GM12878 (cell line): ENCODE results near the gene EXOC4. TPM values are rescaled to one million over a fixed set of nuclear protein-coding genes. Genes with fewer than 3 reads are reported as not detected.

Experiments
- ATAC-seq: fragments of 200-7000 bp; cut with Tn5 transposase; 3 replicates; pipeline ENCODE4 v1.9.1; 2020; ENCODE audit warnings: mild to moderate bottlenecking, moderate library complexity
- BruUV-seq: library from RNA; stranded (reverse); fragments of 400-500 nt; replicated peaks from 2 replicates; lab custom pipeline; 2021; lab: Mats Ljungman, UMichigan
- CTCF ChIA-PET: fragments of 300-600 bp; sonication (Branson Sonifier 250); formaldehyde crosslinking; extraction: SDS; loops from one replicate; lab custom pipeline; 2021; ENCODE audit warnings: inconsistent platforms; lab: Yijun Ruan, JAX
- POLR2A ChIA-PET: fragments of 350-600 bp; formaldehyde crosslinking; extraction: SDS; loops from one replicate; lab custom pipeline; 2021; ENCODE audit warnings: inconsistent platforms; lab: Charles Lee
- RAD21 ChIA-PET: fragments of 300-600 bp; sonication (Branson Sonifier 250); formaldehyde crosslinking; loops from one replicate; lab custom pipeline; 2023; ENCODE audit warnings: antibody characterized with exemption; ENCODE audit not compliant: unreplicated experiment; lab: Charles Lee
- SMC1A ChIA-PET: fragments of 300-600 bp; sonication (Branson Sonifier 250); formaldehyde crosslinking; loops from one replicate; lab custom pipeline; 2023; ENCODE audit not compliant: unreplicated experiment, uncharacterized antibody; lab: Charles Lee
- DNase-seq: peaks from one replicate; pipeline ENCODE4 v3.0.0-alpha.2; 2011; ENCODE audit warnings: low read depth, low spot score
- FAIRE-seq: peaks from 3 replicates; lab custom pipeline; 2011; peaks lifted over from hg19 to GRCh38; lab: Jason Lieb, UNC
- H2AFZ ChIP-seq: 2 replicates; pipeline ENCODE4 v1.6.0; 2011; ENCODE audit warnings: low read depth, low read length, control low read depth; ENCODE audit not compliant: control insufficient read depth
- H3K27ac ChIP-seq: 2 replicates; pipeline ENCODE4 v1.5.1; 2011; ENCODE audit warnings: control low read depth; ENCODE audit not compliant: control insufficient read depth, insufficient read depth
- H3K27me3 ChIP-seq, 2 experiments: replicated peaks in 1 of 2; 2 replicates each; pipeline versions ENCODE4 v1.6.0 to v1.6.1; 2011; ENCODE audit warnings: low read length in 1 of 2; ENCODE audit not compliant: control insufficient read depth in 2 of 2, insufficient read depth in 2 of 2
- H3K36me3 ChIP-seq, 2 experiments: 2 replicates each; pipeline ENCODE4 v1.5.1; 2011; ENCODE audit warnings: low read length in 1 of 2; ENCODE audit not compliant: control insufficient read depth in 2 of 2, insufficient read depth in 2 of 2
- H3K4me1 ChIP-seq: 2 replicates; pipeline ENCODE4 v1.6.1; 2011; ENCODE audit warnings: mild to moderate bottlenecking, low read length, moderate library complexity, mixed read lengths; ENCODE audit not compliant: control insufficient read depth, insufficient read depth
- H3K4me2 ChIP-seq: 2 replicates; pipeline ENCODE4 v1.6.0; 2011; ENCODE audit warnings: control low read depth; ENCODE audit not compliant: control insufficient read depth, insufficient read depth
- H3K4me3 ChIP-seq: fragments of 200-600 bp; sonication (generic); 2 replicates; pipeline ENCODE4 v1.5.1; 2016
- H3K79me2 ChIP-seq: 2 replicates; pipeline ENCODE4 v1.6.0; 2011; ENCODE audit warnings: low read length; ENCODE audit not compliant: control insufficient read depth, insufficient read depth
- H3K9ac ChIP-seq: 2 replicates; pipeline ENCODE4 v1.8.0; 2011; ENCODE audit warnings: low read length, control low read depth, mixed read lengths; ENCODE audit not compliant: control insufficient read depth, insufficient read depth
- H3K9me3 ChIP-seq: replicated peaks from 3 replicates; pipeline ENCODE4 v1.5.1; 2011; ENCODE audit warnings: mild to moderate bottlenecking, low read length; ENCODE audit not compliant: control insufficient read depth, insufficient read depth
- H4K20me1 ChIP-seq: 2 replicates; pipeline ENCODE4 v1.6.0; 2011; ENCODE audit not compliant: control insufficient read depth, insufficient read depth
- HDAC2 ChIP-seq: fragments of 200-600 bp; sonication (generic); IDR thresholded peaks from 2 replicates; pipeline ENCODE4 v1.6.1; 2017
- JUND ChIP-seq: IDR thresholded peaks from 2 replicates; pipeline ENCODE4 v1.6.1; 2012; ENCODE audit warnings: low read depth, mild to moderate bottlenecking, low read length, improper control_type of control experiment, moderate library complexity
- MYB ChIP-seq: fragments of 150-350 bp; IDR thresholded peaks from 2 replicates; pipeline ENCODE4 v1.6.1; 2014; ENCODE audit warnings: mild to moderate bottlenecking, low read depth, low read length, borderline replicate concordance
- NFIC ChIP-seq: IDR thresholded peaks from 2 replicates; pipeline ENCODE4 v1.6.1; 2012; ENCODE audit warnings: low read depth, mild to moderate bottlenecking, inconsistent platforms, low read length, moderate library complexity
- SREBF2 ChIP-seq: IDR thresholded peaks from 2 replicates; pipeline ENCODE4 v1.6.1; 2012; ENCODE audit warnings: mild to moderate bottlenecking, low read length
- ZNF24 ChIP-seq: fragments of 450-650 bp; IDR thresholded peaks from 2 replicates; pipeline ENCODE4 v1.6.1; 2017; ENCODE audit warnings: antibody characterized with exemption, mild to moderate bottlenecking
- WGBS: methylation state at CpG from one replicate; pipeline ENCODE4 v1.1.6; 2016; ENCODE audit warnings: low lambda C conversion rate; ENCODE audit not compliant: insufficient replicate concordance, insufficient coverage; ENCODE audit errors: missing lambda C conversion rate; 5-methylcytosine and 5-hydroxymethylcytosine counted together
- in situ Hi-C: fragments of 300-500 bp; cut with MboI; formaldehyde crosslinking; loops from 9 replicates; pipeline ENCODE4 v1.14.3; 2018; ENCODE audit warnings: mixed read lengths
- intact Hi-C: fragments of 100-400 bp; cut with micrococcal nuclease; formaldehyde crosslinking; loops from one replicate; pipeline ENCODE4 v1.14.2; 2022; ENCODE audit not compliant: unreplicated experiment
- polyA plus RNA-seq, 11 experiments: library from polyadenylated mRNA; depleted of rRNA in 4 of 11; unstranded in 6 of 11; stranded (reverse) in 5 of 11; fragments of >200 nt; fragmentation: Nextera tagmentation in 4 of 11; fragmentation: Illumina TruSeq in 1 of 11; extraction: Ambion mirVana in 4 of 11; extraction: Trizol in 1 of 11; gene quantifications; 1 replicate in 1 of 11; 2 replicates in 10 of 11; pipeline versions ENCODE4 v1.2.1 to v1.2.3, GENCODE V29; 2011 to 2016; ENCODE audit warnings: inconsistent platforms in 2 of 11, missing spikeins in 2 of 11, low read depth in 1 of 11
- total RNA-seq, 4 experiments: library from RNA; depleted of rRNA in 3 of 4; stranded (reverse); fragments of >200 nt in 3 of 4; fragmentation: Illumina TruSeq in 1 of 4; extraction: Trizol in 1 of 4; gene quantifications; 2 replicates each; pipeline versions ENCODE4 v1.2.1 to v1.2.3, GENCODE V29; 2013 to 2021

EXOC4 gene
- total and polyA plus RNA-seq, 10 of the 15 experiments (the other 5 are each of a cell fraction or from before 2014, with no cell fraction given): 13.2 to 44.5 (median 29.6) TPM

DNA sequence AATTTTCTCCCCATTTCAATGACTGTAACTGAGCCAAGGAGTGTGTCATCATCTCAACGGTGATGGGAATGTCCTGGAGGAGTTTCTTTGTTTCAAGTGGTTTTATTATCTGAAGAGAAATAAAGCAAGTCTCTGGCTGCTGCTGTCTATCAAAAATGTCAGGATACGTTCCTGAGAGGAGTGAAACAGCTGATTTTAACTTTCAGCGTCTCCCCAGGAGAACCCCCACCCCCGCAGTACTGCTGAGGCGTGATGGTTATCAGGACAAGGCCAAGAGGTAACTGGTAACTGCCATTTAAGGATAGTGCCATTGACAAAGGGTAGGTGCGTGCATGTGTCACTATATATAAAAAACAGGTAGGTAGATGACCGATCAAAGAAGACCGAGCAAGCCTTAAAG, 803.9 kb downstream of the EXOC4 start:
- POLR2A ChIA-PET: no interaction called here
- H2AFZ ChIP-seq: no peak overlapping the region
- H3K9ac ChIP-seq: no peak overlapping the region
- no peaks in the 10 kb centered on the region for H3K9me3 ChIP-seq
- SMC1A ChIA-PET: interaction anchor here (1.2 kb wide), 1 partner anchor 12 kb away, joined by 3 read pairs; no protein-coding TSS in a partner anchor
- no peak overlapping the region for H3K4me3 ChIP-seq
- H3K27me3 ChIP-seq: no peaks in the 10 kb centered on the region
- no peak for FAIRE-seq
- intact Hi-C loops: no loop called here
- TF ChIP-seq HDAC2: no peak
- no peak for TF ChIP-seq JUND
- TF ChIP-seq MYB: no peak
- TF ChIP-seq SREBF2: no peak
- no peak for TF ChIP-seq NFIC
- TF ChIP-seq, all 136 proteins: peak for 0
- no TSS peak for BruUV-seq
- Histone ChIP-seq H3K4me2 (no peak overlapping the region), H3K27ac (no peak overlapping the region), H3K79me2 (no peaks in the 10 kb centered on the region), H3K36me3 (no peaks in the 10 kb centered on the region), H3K4me1 (no peaks in the 10 kb centered on the region), H4K20me1 (no peaks in the 10 kb centered on the region)
- 91% methylated on average over 8 of the region's 8 CpGs for WGBS
- RAD21 ChIA-PET: no interaction called here
- ATAC-seq (no peak), DNase-seq (no peak)
- CTCF ChIA-PET: interaction anchor here (1.0 to 1.8 kb wide), 2 partner anchors 15 kb away, joined by 3 to 4 read pairs; no protein-coding TSS in a partner anchor
- in situ Hi-C loops: no loop called here

DNA sequence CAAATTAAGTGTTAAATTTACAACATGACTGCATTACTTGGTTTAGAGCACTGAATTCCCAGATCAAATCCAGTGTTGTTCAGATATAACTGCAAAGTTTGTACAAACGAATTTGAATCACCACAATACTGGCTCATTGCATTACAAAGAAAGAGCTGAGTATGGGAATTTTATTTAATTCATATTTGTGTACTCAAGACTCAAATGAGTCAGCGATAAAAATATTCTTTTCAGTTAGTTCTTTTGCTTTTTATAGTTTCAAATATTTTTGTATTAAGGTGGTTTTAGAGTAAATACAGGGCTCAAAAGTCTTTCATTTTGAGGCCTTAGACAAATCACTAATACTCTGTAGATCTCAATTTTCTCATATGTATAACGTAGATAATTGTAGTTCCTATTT, 805.6 kb downstream of the EXOC4 start:
- H3K27ac ChIP-seq: no peak overlapping the region
- BruUV-seq: no TSS peak
- no peak overlapping the region for H3K4me2 ChIP-seq
- H3K36me3 ChIP-seq: no peaks in the 10 kb centered on the region
- no peak overlapping the region for H3K4me3 ChIP-seq
- ChIA-PET RAD21 (no interaction called here), SMC1A (interaction anchor here (1.3 kb wide), 1 partner anchor 34 kb away, joined by 3 read pairs; no protein-coding TSS in a partner anchor), CTCF (interaction anchor here (1.0 kb wide), 1 partner anchor 46 kb away, joined by 4 read pairs; no protein-coding TSS in a partner anchor), POLR2A (no interaction called here)
- ATAC-seq (no peak), FAIRE-seq (no peak), DNase-seq (no peak)
- intact Hi-C loops: no loop called here
- H4K20me1 ChIP-seq: no peaks in the 10 kb centered on the region
- in situ Hi-C loops: no loop called here
- no peak for TF ChIP-seq ZNF24
- H3K9me3 ChIP-seq: no peaks in the 10 kb centered on the region
- no peaks in the 10 kb centered on the region for H3K27me3 ChIP-seq
- H3K79me2 ChIP-seq: no peaks in the 10 kb centered on the region
- 72% methylated on average over 3 of the region's 3 CpGs for WGBS
- H2AFZ ChIP-seq: no peak overlapping the region
- H3K4me1 ChIP-seq: no peaks in the 10 kb centered on the region
- no peak overlapping the region for H3K9ac ChIP-seq
